ENCODE data around the gene NDUFAB1. TPM values are rescaled to one million over a fixed set of nuclear protein-coding genes. Genes with fewer than 3 reads are reported as not detected.
"Not testable (repeated sequence)": the region's sequence is repeated elsewhere in the genome, so short reads cannot be mapped to it uniquely, and the experiment has no call there.

The NDUFAB1 gene
- total RNA-seq, 4 donors from 2014 or later = 48.0 to 161 (median 59.0) TPM

- Histone ChIP-seq H3K27me3 (no peaks in the 10 kb centered on the region), H3K4me3 (no peak overlapping the region), H3K9me3 (no peaks in the 10 kb centered on the region), H3K27ac (no peak overlapping the region), H3K4me1 (peaks cover 0 to 9% of the 10 kb centered on the region in 2 donors), H3K36me3 (no peaks in the 10 kb centered on the region)
- no peak for DNase-seq
- intact Hi-C loops (cut with DNase I; ENCODE audit: low total_unique reads) = no loop called here
- TF ChIP-seq CTCF (IDR thresholded peaks at IDR 0.05) (no peak), POLR2A (IDR thresholded peaks at IDR 0.05) (no peak)
Measured at GRCh38 chr16:23635958-23636357, 39.8 kb upstream of the NDUFAB1 start.

GRCh38 chr16:23634461-23635036 lies 38.4 kb upstream of the NDUFAB1 start:
- Histone ChIP-seq H3K27me3 (no peaks in the 10 kb centered on the region), H3K36me3 (no peaks in the 10 kb centered on the region)
- DNase-seq = no peak

GRCh38 chr16:23631874-23632273 lies 35.8 kb upstream of the NDUFAB1 start:
- H3K4me1 ChIP-seq; DNase-seq; H3K4me3 ChIP-seq; H3K27ac ChIP-seq; H3K9me3 ChIP-seq; H3K27me3 ChIP-seq; intact Hi-C loops (cut with DNase I; ENCODE audit: low total_unique reads); H3K36me3 ChIP-seq: not testable (repeated sequence)

More at GRCh38 chr16:23634461-23635036, 38.4 kb upstream of the NDUFAB1 start:
- Histone ChIP-seq H3K4me3 (no peak overlapping the region), H3K4me1 (peaks cover 0 to under 1% of the 10 kb centered on the region in 2 donors), H3K27ac (no peak overlapping the region), H3K9me3 (no peaks in the 10 kb centered on the region)
- TF ChIP-seq CTCF (IDR thresholded peaks at IDR 0.05) (no peak), POLR2A (IDR thresholded peaks at IDR 0.05) (no peak)
- intact Hi-C loops (cut with DNase I; ENCODE audit: low total_unique reads) = no loop called here

GRCh38 chr16:23629516-23629915 lies 33.4 kb upstream of the NDUFAB1 start:
- TF ChIP-seq CTCF (IDR thresholded peaks at IDR 0.05) = no peak
- TF ChIP-seq POLR2A (IDR thresholded peaks at IDR 0.05) = no peak
- no peak overlapping the region for H3K27ac ChIP-seq
- H3K36me3 ChIP-seq = no peaks in the 10 kb centered on the region

GRCh38 chr16:23624092-23624491 lies 28.0 kb upstream of the NDUFAB1 start:
- Histone ChIP-seq H3K36me3 (no peaks in the 10 kb centered on the region), H3K9me3 (no peaks in the 10 kb centered on the region), H3K27ac (no peak overlapping the region), H3K4me3 (no peak overlapping the region), H3K27me3 (no peaks in the 10 kb centered on the region), H3K4me1 (no peaks in the 10 kb centered on the region)
- TF ChIP-seq POLR2A (IDR thresholded peaks at IDR 0.05) (no peak), CTCF (IDR thresholded peaks at IDR 0.05) (no peak)
- intact Hi-C loops (cut with DNase I; ENCODE audit: low total_unique reads) = no loop called here
- DNase-seq = no peak

More at GRCh38 chr16:23629516-23629915, 33.4 kb upstream of the NDUFAB1 start:
- DNase-seq = no peak
- Histone ChIP-seq H3K9me3 (no peaks in the 10 kb centered on the region), H3K27me3 (no peaks in the 10 kb centered on the region), H3K4me3 (no peak overlapping the region), H3K4me1 (no peaks in the 10 kb centered on the region)
- intact Hi-C loops (cut with DNase I; ENCODE audit: low total_unique reads) = no loop called here

- Histone ChIP-seq H3K4me3 (no peak overlapping the region), H3K4me1 (no peaks in the 10 kb centered on the region), H3K36me3 (no peaks in the 10 kb centered on the region), H3K27me3 (no peaks in the 10 kb centered on the region), H3K27ac (no peak overlapping the region), H3K9me3 (no peaks in the 10 kb centered on the region)
- no peak for DNase-seq
- intact Hi-C loops (cut with DNase I; ENCODE audit: low total_unique reads) = no loop called here
- no peak for TF ChIP-seq POLR2A (IDR thresholded peaks at IDR 0.05)
- no peak for TF ChIP-seq CTCF (IDR thresholded peaks at IDR 0.05)
Measured at GRCh38 chr16:23615805-23616204, 19.7 kb upstream of the NDUFAB1 start.
